K562 (cell line): Measurements from ENCODE around the gene PDE5A. TPM values are rescaled to one million over a fixed set of nuclear protein-coding genes. Genes with fewer than 3 reads are reported as not detected.

Experiments
- CBX3 ChIP-seq, 2 experiments: IDR thresholded peaks; 1 replicate in 1 of 2; 2 replicates in 1 of 2; pipeline ENCODE4 v1.6.1; 2012; ENCODE audit warnings: inconsistent platforms in 2 of 2, low read length in 2 of 2, borderline replicate concordance in 1 of 2, control low read depth in 1 of 2
- CREM ChIP-seq: IDR thresholded peaks from 2 replicates; pipeline ENCODE4 v1.6.1; 2014; ENCODE audit warnings: antibody characterized with exemption, low read depth
- CSDE1 ChIP-seq, 2 experiments: fragments of 450-650 bp; IDR thresholded peaks; 2 replicates each; pipeline ENCODE4 v1.6.1; 2016; ENCODE audit warnings: mild to moderate bottlenecking in 1 of 2
- CTCFL ChIP-seq: IDR thresholded peaks from 2 replicates; pipeline ENCODE4 v1.6.1; 2011; ENCODE audit warnings: borderline replicate concordance, low read depth, mild to moderate bottlenecking, moderate library complexity, low read length; ENCODE audit not compliant: insufficient read depth, poor library complexity, severe bottlenecking
- DACH1 ChIP-seq: fragments of 450-650 bp; IDR thresholded peaks from 2 replicates; pipeline ENCODE4 v1.6.1; 2018; ENCODE audit not compliant: partially characterized antibody
- DIDO1 ChIP-seq: fragments of 450-650 bp; IDR thresholded peaks from 2 replicates; pipeline ENCODE4 v1.6.1; 2016; ENCODE audit warnings: low read depth, missing biosample characterization, missing genetic modification characterization
- E2F4 ChIP-seq: sonication (generic); formaldehyde crosslinking; IDR thresholded peaks from 2 replicates; pipeline ENCODE4 v1.8.0; 2022; ENCODE audit warnings: mild to moderate bottlenecking, low read depth, missing genetic modification reagents
- FOS ChIP-seq: IDR thresholded peaks from 3 replicates; pipeline ENCODE4 v1.6.1; 2011; ENCODE audit not compliant: insufficient read length; ENCODE audit errors: extremely low read depth
- JUN ChIP-seq, 2 experiments: sonication (generic) in 1 of 2; formaldehyde crosslinking in 1 of 2; IDR thresholded peaks; 2 replicates each; pipeline versions ENCODE4 v1.6.1 to v1.8.0; 2012 to 2022; ENCODE audit warnings: borderline replicate concordance in 2 of 2, mild to moderate bottlenecking in 2 of 2, improper control_type of control experiment in 1 of 2, low read depth in 1 of 2, low read length in 1 of 2, missing genetic modification reagents in 1 of 2
- JUND ChIP-seq, 2 experiments: IDR thresholded peaks; 2 replicates in 1 of 2; 3 replicates in 1 of 2; pipeline ENCODE4 v1.6.1; 2011; ENCODE audit warnings: borderline replicate concordance in 2 of 2, low read depth in 2 of 2, low read length in 2 of 2, improper control_type of control experiment in 1 of 2, missing biosample characterization in 1 of 2, missing genetic modification characterization in 1 of 2, missing genetic modification reagents in 1 of 2
- NCOA1 ChIP-seq: fragments of 450-650 bp; IDR thresholded peaks from 2 replicates; pipeline ENCODE4 v1.6.1; 2016; ENCODE audit warnings: low read depth
- NCOA2 ChIP-seq, 2 experiments: fragments of 450-650 bp; IDR thresholded peaks; 2 replicates each; pipeline ENCODE4 v1.6.1; 2018; ENCODE audit warnings: mild to moderate bottlenecking in 2 of 2, moderate library complexity in 1 of 2; ENCODE audit not compliant: partially characterized antibody in 2 of 2
- NCOR1 ChIP-seq: fragments of 450-650 bp; IDR thresholded peaks from 2 replicates; pipeline ENCODE4 v1.6.1; 2016; ENCODE audit warnings: mild to moderate bottlenecking, moderate library complexity
- SMAD3 ChIP-seq: fragments of 450-650 bp; formaldehyde crosslinking; conservative IDR thresholded peaks from 2 replicates; pipeline ENCODE4 v1.4.0; 2020; ENCODE audit warnings: mild to moderate bottlenecking
- SP1 ChIP-seq: sonication (generic); formaldehyde crosslinking; IDR thresholded peaks from 2 replicates; pipeline ENCODE4 v1.8.1; 2022; ENCODE audit warnings: mild to moderate bottlenecking, missing genetic modification reagents
- SREBF1 ChIP-seq: fragments of 150-350 bp; IDR thresholded peaks from 2 replicates; pipeline ENCODE4 v1.6.1; 2014; ENCODE audit warnings: antibody characterized with exemption, low read depth, low read length, borderline replicate concordance
- YY1 ChIP-seq, 3 experiments: IDR thresholded peaks; 2 replicates each; pipeline ENCODE4 v1.6.1; 2011; ENCODE audit warnings: low read length in 2 of 3, mild to moderate bottlenecking in 2 of 3, moderate library complexity in 2 of 3, borderline replicate concordance in 1 of 3, control low read depth in 1 of 3, low read depth in 1 of 3; ENCODE audit not compliant: insufficient read depth in 3 of 3, insufficient replicate concordance in 2 of 3, control insufficient read depth in 1 of 3, insufficient read length in 1 of 3; ENCODE audit errors: extremely low read depth in 1 of 3
- ZBTB9 ChIP-seq: fragments of 450-650 bp; formaldehyde crosslinking; IDR thresholded peaks from 2 replicates; pipeline ENCODE4 v1.4.0; 2020; ENCODE audit warnings: mild to moderate bottlenecking, moderate library complexity
- ZNF263 ChIP-seq: sonication (generic); formaldehyde crosslinking; IDR thresholded peaks from 2 replicates; pipeline ENCODE4 v1.8.0; 2022; ENCODE audit warnings: mild to moderate bottlenecking, missing genetic modification reagents, borderline replicate concordance
- polyA plus RNA-seq, 8 experiments: library from polyadenylated mRNA; depleted of rRNA in 4 of 8; stranded (reverse) in 5 of 8; unstranded in 3 of 8; fragments of >200 nt; fragmentation: Nextera tagmentation in 2 of 8; fragmentation: Illumina TruSeq in 1 of 8; extraction: Ambion mirVana in 2 of 8; extraction: Trizol in 1 of 8; gene quantifications; 2 replicates each; pipeline versions ENCODE4 v1.2.1 to v1.2.3, GENCODE V29; 2011 to 2014; ENCODE audit warnings: inconsistent platforms in 1 of 8, missing spikeins in 1 of 8
- total RNA-seq, 7 experiments: library from RNA; depleted of rRNA in 6 of 7; stranded (reverse); fragments of >200 nt in 6 of 7; fragmentation: Illumina TruSeq in 2 of 7; extraction: Trizol in 2 of 7; gene quantifications; 2 replicates each; pipeline versions ENCODE4 v1.2.1 to v1.2.3, GENCODE V29; 2011 to 2021; ENCODE audit warnings: low replicate concordance in 1 of 7

Gene PDE5A
- total and polyA plus RNA-seq, 9 of the 15 experiments (the other 6 are each of a cell fraction or from before 2014, with no cell fraction given), result 0.07 to 1.9 (median 0.29) TPM

GRCh38 chr4:119454491-119455270 is 173.9 kb downstream of the PDE5A start (continued):
- 0 out of 2 replicates have a peak, but pooled peaks have one; percentile 40 for TF ChIP-seq ZBTB9 (CRISPR knock-in tag)
- TF ChIP-seq JUND (IDR thresholded peaks at IDR 0.05; ENCODE audit: borderline replicate concordance, low read depth, low read length), result peak; percentile 82
- TF ChIP-seq JUND (tag; IDR thresholded peaks at IDR 0.05; ENCODE audit: borderline replicate concordance, low read depth, low read length), result peak; percentile 52; the same call in 1 of the 3 replicates
- peak; percentile 100 for TF ChIP-seq SP1 (CRISPR knock-in tag)
- TF ChIP-seq SMAD3, result 0 out of 2 replicates have a peak, but pooled peaks have one; percentile 66
- TF ChIP-seq NCOA1, result peak; percentile 77; the same call in 1 of the 2 replicates
- TF ChIP-seq DIDO1 (tag), result peak; percentile 94
- peak; percentile 62; the same call in 1 of the 2 replicates for TF ChIP-seq E2F4 (CRISPR knock-in tag)
- 0 out of 2 replicates have a peak, but pooled peaks have one; percentile 29 for TF ChIP-seq SREBF1
- TF ChIP-seq CBX3 (IDR thresholded peaks at IDR 0.05; ENCODE audit: borderline replicate concordance in 1 of 2, low read length in 2 of 2), result peak in 1 of 2 experiments; percentile 24; a peak in 1 of 3 replicates
- TF ChIP-seq ZNF263 (CRISPR knock-in tag), result peak; percentile 37; the same call in 1 of the 2 replicates
- peak; percentile 100 for TF ChIP-seq CREM
- TF ChIP-seq FOS, result peak; percentile 12
- peak; percentile 82 for TF ChIP-seq DACH1
- peak; percentile 62 for TF ChIP-seq CTCFL
- TF ChIP-seq NCOA2 (IDR thresholded peaks at IDR 0.05; ENCODE audit: partially characterized antibody in 2 of 2), result peak in 1 of 2 experiments; percentile 97
- peak; percentile 41; the same call in 1 of the 2 replicates for TF ChIP-seq NCOR1
- TF ChIP-seq CSDE1 (IDR thresholded peaks at IDR 0.05), result peak in 1 of 2 experiments; percentile 100; a peak in 2 of 4 replicates
- peak; percentile 65; the same call in 1 of the 2 replicates for TF ChIP-seq JUN (IDR thresholded peaks at IDR 0.05; ENCODE audit: borderline replicate concordance, low read depth, low read length)
- TF ChIP-seq JUN (CRISPR knock-in tag; IDR thresholded peaks at IDR 0.05; ENCODE audit: borderline replicate concordance), result peak; percentile 71; the same call in 1 of the 2 replicates
- peak in 2 of 3 experiments; percentile 2 to 33 for TF ChIP-seq YY1 (IDR thresholded peaks at IDR 0.05; ENCODE audit: borderline replicate concordance in 1 of 3, control insufficient read depth in 1 of 3, extremely low read depth in 1 of 3, insufficient read depth in 3 of 3, insufficient read length in 1 of 3, insufficient replicate concordance in 2 of 3, low read depth in 1 of 3, low read length in 2 of 3)
